ENCODE data around the gene TBC1D5. TPM values are rescaled to one million over a fixed set of nuclear protein-coding genes. Genes with fewer than 3 reads are reported as not detected.

TBC1D5 gene
- total RNA-seq, 1 donor from 2014 or later = 74.6 TPM

DNA sequence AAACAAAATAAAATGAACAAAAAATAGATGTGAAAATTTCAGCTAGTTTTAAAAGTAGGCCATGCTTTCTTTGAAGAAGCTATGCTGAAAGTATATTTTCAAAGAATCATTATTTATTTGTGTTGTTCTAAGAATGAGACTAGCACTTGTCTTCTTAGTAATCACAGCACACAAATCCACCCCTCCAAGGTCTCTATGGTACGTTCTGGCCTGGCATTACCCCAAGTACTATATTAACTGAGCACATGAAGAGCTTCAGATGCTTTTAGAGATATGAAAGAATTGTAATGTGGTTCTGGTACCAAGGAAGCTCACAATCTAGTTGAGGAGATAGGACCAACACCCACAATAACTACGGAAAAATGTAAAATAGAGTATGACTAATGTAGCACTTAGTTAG, 441.2 kb downstream of the TBC1D5 start:
- Histone ChIP-seq H3K27me3 (no peaks in the 10 kb centered on the region), H3K36me3 (no peaks in the 10 kb centered on the region), H3K27ac (no peak overlapping the region), H3K4me1 (peaks cover 5% of the 10 kb centered on the region), H3K9me3 (no peaks in the 10 kb centered on the region), H3K4me3 (no peak overlapping the region)
- DNase-seq (no peak), ATAC-seq (no peak)
- intact Hi-C loops (cut with DNase I) = no loop called here
- TF ChIP-seq, protein P1, sequence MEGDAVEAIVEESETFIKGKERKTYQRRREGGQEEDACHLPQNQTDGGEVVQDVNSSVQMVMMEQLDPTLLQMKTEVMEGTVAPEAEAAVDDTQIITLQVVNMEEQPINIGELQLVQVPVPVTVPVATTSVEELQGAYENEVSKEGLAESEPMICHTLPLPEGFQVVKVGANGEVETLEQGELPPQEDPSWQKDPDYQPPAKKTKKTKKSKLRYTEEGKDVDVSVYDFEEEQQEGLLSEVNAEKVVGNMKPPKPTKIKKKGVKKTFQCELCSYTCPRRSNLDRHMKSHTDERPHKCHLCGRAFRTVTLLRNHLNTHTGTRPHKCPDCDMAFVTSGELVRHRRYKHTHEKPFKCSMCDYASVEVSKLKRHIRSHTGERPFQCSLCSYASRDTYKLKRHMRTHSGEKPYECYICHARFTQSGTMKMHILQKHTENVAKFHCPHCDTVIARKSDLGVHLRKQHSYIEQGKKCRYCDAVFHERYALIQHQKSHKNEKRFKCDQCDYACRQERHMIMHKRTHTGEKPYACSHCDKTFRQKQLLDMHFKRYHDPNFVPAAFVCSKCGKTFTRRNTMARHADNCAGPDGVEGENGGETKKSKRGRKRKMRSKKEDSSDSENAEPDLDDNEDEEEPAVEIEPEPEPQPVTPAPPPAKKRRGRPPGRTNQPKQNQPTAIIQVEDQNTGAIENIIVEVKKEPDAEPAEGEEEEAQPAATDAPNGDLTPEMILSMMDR (IDR thresholded peaks at IDR 0.05) = no peak

DNA sequence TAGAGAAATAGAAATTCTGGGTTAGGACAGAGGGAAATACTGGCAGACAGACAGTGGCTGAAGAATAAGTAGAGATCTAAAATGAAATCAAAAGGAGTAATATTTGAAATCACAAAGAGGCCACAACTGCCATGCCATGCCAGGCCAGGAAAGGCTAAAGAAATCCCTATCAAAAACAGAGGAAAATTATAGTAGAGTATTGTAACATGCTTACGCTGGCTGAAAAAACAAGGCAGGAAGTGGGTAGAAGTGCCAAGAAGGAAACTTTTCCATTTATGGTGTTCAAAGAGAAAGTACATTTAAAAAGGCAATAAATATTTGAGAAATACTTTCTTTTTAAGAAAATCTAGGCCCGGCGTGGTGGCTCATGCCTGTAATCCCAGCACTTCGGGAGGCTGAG, 442.0 kb downstream of the TBC1D5 start:
- Histone ChIP-seq H3K27ac (no peak overlapping the region), H3K36me3 (no peaks in the 10 kb centered on the region), H3K4me1 (peaks cover 5% of the 10 kb centered on the region), H3K9me3 (no peaks in the 10 kb centered on the region), H3K4me3 (no peak overlapping the region), H3K27me3 (no peaks in the 10 kb centered on the region)
- DNase-seq = no peak
- TF ChIP-seq, protein P1 (IDR thresholded peaks at IDR 0.05) = no peak
- no peak for ATAC-seq
- intact Hi-C loops (cut with DNase I) = no loop called here

DNA sequence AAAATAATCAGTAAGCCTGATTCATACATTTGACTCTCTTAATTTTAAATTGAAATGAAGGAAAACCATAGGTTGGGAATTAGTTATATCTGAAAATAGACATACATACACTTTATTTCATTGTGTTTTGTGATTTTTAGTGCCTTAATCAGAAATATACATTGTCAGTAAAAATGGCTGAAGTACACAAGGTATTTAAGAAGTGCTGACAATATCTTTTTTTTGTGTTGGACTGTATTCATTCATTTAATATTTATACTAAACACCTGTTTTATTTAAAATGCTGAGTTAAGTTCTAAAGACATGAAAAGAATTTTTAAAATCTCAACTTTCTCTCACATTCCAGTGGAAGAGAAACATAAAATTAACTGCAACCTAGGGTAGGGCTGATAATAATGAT, 444.4 kb downstream of the TBC1D5 start:
- intact Hi-C loops (cut with DNase I) = no loop called here
- H3K4me3 ChIP-seq = no peak overlapping the region
- peaks cover 5% of the 10 kb centered on the region for H3K4me1 ChIP-seq
- H3K27me3 ChIP-seq = no peaks in the 10 kb centered on the region
- no peaks in the 10 kb centered on the region for H3K36me3 ChIP-seq
- no peak overlapping the region for H3K27ac ChIP-seq
- DNase-seq = no peak
- ATAC-seq = no peak
- H3K9me3 ChIP-seq = no peaks in the 10 kb centered on the region
- TF ChIP-seq, protein P1 (IDR thresholded peaks at IDR 0.05) = no peak

DNA sequence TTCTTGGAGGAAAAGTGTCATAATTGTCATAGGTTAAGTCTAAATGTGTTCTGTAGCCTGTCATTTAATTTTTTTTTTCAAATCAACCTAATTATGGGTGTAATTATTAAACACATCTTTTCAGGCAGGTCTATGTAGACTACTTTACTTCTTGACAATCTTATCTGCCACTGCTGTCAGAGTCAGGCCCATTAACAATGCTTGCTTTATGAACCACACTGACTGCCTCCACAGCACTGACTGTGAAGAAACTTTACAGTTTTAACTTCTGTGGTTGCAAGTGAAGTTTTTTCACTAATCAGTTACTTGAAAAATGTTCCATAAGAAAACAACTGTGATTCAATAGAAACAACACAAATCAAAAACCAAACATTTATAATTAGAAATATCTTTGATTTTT, 449.9 kb downstream of the TBC1D5 start:
- H3K36me3 ChIP-seq = no peaks in the 10 kb centered on the region
- H3K4me1 ChIP-seq = no peaks in the 10 kb centered on the region
- no peaks in the 10 kb centered on the region for H3K9me3 ChIP-seq
- intact Hi-C loops (cut with DNase I) = no loop called here
- TF ChIP-seq, protein P1 (IDR thresholded peaks at IDR 0.05) = no peak
- no peak overlapping the region for H3K27ac ChIP-seq
- ATAC-seq (no peak), DNase-seq (no peak)
- H3K27me3 ChIP-seq = no peaks in the 10 kb centered on the region
- H3K4me3 ChIP-seq = no peak overlapping the region

DNA sequence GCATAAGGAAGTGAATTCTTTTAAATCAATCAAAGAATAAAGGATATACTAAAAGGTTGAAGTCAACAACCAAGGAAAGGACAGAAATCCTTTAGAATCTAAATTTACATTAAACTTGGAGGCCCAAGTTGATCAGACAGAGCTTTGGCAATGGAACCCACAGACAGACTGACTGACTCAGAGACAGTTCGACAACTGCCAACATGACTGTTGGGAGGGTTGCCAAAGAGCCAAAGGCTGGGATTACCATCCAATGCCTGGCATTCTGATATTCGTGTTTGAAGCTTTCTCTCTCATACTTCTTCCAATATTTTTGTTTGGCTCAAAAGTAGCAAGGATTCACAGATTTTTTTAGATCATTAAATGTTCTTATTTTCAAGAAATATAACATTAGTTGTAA, 451.5 kb downstream of the TBC1D5 start:
- Histone ChIP-seq H3K27ac (no peak overlapping the region), H3K4me1 (no peaks in the 10 kb centered on the region), H3K27me3 (no peaks in the 10 kb centered on the region), H3K4me3 (no peak overlapping the region), H3K36me3 (no peaks in the 10 kb centered on the region), H3K9me3 (no peaks in the 10 kb centered on the region)
- intact Hi-C loops (cut with DNase I) = no loop called here
- DNase-seq (no peak), ATAC-seq (no peak)
- TF ChIP-seq, protein P1 (IDR thresholded peaks at IDR 0.05) = no peak

DNA sequence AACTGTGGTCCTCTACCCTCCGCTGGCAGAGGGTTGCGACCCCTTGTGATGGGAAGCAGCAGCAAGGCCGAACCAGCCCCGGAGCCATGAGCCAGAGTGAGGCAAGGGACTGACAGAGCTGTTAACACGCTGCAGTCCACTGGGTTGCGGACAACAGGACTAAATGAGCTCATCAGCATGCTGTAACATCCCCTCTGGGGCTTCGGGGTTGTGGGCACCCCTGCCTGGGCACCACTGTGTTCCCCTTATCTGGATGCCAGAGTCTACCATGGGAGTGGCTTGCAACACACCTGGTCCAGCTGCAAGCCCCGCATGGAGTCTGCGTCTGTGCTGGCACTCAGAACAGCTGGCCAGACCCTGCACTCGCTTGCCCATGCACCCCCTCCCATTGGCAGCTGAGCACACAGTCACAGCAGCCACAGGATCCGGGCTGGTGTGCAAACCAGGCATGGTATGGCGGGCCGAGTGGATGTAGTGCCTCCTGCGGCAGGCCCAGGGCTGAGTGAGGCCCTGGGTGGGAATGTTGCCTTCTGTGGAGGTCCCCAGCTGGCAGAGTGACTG, 453.5 kb downstream of the TBC1D5 start:
- TF ChIP-seq, protein P1 (IDR thresholded peaks at IDR 0.05) = no peak
- no peaks in the 10 kb centered on the region for H3K27me3 ChIP-seq
- H3K27ac ChIP-seq = no peak overlapping the region
- H3K4me1 ChIP-seq = no peaks in the 10 kb centered on the region
- ATAC-seq (no peak), DNase-seq (no peak)
- no peaks in the 10 kb centered on the region for H3K9me3 ChIP-seq
- intact Hi-C loops (cut with DNase I) = no loop called here
- no peak overlapping the region for H3K4me3 ChIP-seq
- no peaks in the 10 kb centered on the region for H3K36me3 ChIP-seq
